Activated B cell treated with CpG ODN at 0.5 μM for 24 hours (primary cell): Measurements from ENCODE around the gene KIFC1. TPM values are rescaled to one million over a fixed set of nuclear protein-coding genes. Genes with fewer than 3 reads are reported as not detected.

ENCODE experiments used
- ATAC-seq: fragments of 200-7000 bp; cut with Tn5 transposase; one replicate; pipeline ENCODE4 v1.10.0; 2021; ENCODE audit warnings: low read depth, mild to moderate bottlenecking, moderate library complexity
- CTCF ChIA-PET: fragments of 350-600 bp; sonication (Branson Sonifier 250); formaldehyde crosslinking; loops from one replicate; lab custom pipeline; 2021; ENCODE audit warnings: antibody characterized with exemption; lab: Charles Lee
- POLR2A ChIA-PET: fragments of 350-600 bp; sonication (Branson Sonifier 250); formaldehyde crosslinking; loops from one replicate; lab custom pipeline; 2021; ENCODE audit warnings: antibody characterized with exemption; lab: Charles Lee
- DNase-seq: peaks from one replicate; pipeline ENCODE4 v3.0.0; 2022
- H3K27ac Mint-ChIP-seq: one replicate; pipeline ENCODE4 v1.8.0; 2020; ENCODE audit warnings: mixed read lengths
- H3K27me3 Mint-ChIP-seq: one replicate; pipeline ENCODE4 v1.8.0; 2021; ENCODE audit warnings: mixed read lengths
- H3K36me3 Mint-ChIP-seq: one replicate; pipeline ENCODE4 v1.8.0; 2021; ENCODE audit warnings: low read depth, mixed read lengths
- H3K4me1 Mint-ChIP-seq: one replicate; pipeline ENCODE4 v1.8.0; 2021; ENCODE audit warnings: mixed read lengths
- H3K4me3 Mint-ChIP-seq: one replicate; pipeline ENCODE4 v1.8.0; 2020; ENCODE audit warnings: mild to moderate bottlenecking, mixed read lengths
- H3K9me3 Mint-ChIP-seq: one replicate; pipeline ENCODE4 v1.8.0; 2020; ENCODE audit warnings: mixed read lengths
- intact Hi-C: fragments of 100-400 bp; cut with micrococcal nuclease; formaldehyde crosslinking; loops from one replicate; pipeline ENCODE4 v1.15.1; 2024
- total RNA-seq: library from RNA; stranded (reverse); gene quantifications from 2 replicates; pipeline ENCODE4 v1.2.3, GENCODE V29; 2022
- TF ChIP-seq, protein P1 (sequence below): fragments of 200-600 bp; IDR thresholded peaks from one replicate; pipeline ENCODE4 v1.8.0; 2022; ENCODE audit warnings: antibody characterized with exemption, mild to moderate bottlenecking

Gene KIFC1
- total RNA-seq, 1 donor from 2014 or later: 2.2 TPM

DNA sequence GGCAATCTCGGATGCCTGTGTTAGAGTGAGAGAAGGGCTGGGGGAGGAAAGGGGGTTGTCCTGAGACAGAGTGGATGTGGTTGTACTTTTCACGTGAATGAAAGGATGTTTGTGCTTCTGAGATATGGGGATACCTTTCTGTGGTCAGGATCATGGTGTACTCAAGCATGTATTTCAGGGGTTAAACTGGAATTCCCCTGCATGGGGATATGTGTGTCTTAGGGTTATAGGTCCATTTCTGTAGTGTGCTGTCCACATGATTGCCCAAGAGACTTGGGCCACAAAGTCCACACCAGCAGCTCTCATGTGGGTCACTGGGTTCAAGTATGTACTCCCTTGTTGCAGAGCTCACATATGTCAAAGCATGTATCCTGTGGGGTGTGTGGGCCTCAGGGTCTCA is 38.7 kb downstream of the KIFC1 start:
- Mint-ChIP-seq H3K27ac (peak overlapping the region; percentile 60), H3K4me1 (peaks cover 82% of the 10 kb centered on the region), H3K27me3 (no peaks in the 10 kb centered on the region), H3K4me3 (peak overlapping the region; percentile 67), H3K9me3 (no peaks in the 10 kb centered on the region), H3K36me3 (peaks cover 3% of the 10 kb centered on the region)
- POLR2A ChIA-PET: interaction anchor here (0.7 to 3.3 kb wide), 12 partner anchors 13 to 281 kb away, joined by 4 to 28 read pairs (median 8); partner anchors contain the start of genes BAK1, CUTA, RPS18 and SYNGAP1
- TF ChIP-seq, protein P1, sequence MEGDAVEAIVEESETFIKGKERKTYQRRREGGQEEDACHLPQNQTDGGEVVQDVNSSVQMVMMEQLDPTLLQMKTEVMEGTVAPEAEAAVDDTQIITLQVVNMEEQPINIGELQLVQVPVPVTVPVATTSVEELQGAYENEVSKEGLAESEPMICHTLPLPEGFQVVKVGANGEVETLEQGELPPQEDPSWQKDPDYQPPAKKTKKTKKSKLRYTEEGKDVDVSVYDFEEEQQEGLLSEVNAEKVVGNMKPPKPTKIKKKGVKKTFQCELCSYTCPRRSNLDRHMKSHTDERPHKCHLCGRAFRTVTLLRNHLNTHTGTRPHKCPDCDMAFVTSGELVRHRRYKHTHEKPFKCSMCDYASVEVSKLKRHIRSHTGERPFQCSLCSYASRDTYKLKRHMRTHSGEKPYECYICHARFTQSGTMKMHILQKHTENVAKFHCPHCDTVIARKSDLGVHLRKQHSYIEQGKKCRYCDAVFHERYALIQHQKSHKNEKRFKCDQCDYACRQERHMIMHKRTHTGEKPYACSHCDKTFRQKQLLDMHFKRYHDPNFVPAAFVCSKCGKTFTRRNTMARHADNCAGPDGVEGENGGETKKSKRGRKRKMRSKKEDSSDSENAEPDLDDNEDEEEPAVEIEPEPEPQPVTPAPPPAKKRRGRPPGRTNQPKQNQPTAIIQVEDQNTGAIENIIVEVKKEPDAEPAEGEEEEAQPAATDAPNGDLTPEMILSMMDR: no peak
- DNase-seq: no peak
- ATAC-seq: no peak
- intact Hi-C loops: loop anchor here (5.0 kb wide), 2 partner anchors 223 to 357 kb away; partner anchors contain the start of genes LEMD2 and RING1
- CTCF ChIA-PET: interaction anchor here (0.7 to 2.6 kb wide), 7 partner anchors 11 to 202 kb away, joined by 3 to 9 read pairs (median 3); partner anchors contain the start of genes B3GALT4, CUTA, SYNGAP1 and ZBTB9

DNA sequence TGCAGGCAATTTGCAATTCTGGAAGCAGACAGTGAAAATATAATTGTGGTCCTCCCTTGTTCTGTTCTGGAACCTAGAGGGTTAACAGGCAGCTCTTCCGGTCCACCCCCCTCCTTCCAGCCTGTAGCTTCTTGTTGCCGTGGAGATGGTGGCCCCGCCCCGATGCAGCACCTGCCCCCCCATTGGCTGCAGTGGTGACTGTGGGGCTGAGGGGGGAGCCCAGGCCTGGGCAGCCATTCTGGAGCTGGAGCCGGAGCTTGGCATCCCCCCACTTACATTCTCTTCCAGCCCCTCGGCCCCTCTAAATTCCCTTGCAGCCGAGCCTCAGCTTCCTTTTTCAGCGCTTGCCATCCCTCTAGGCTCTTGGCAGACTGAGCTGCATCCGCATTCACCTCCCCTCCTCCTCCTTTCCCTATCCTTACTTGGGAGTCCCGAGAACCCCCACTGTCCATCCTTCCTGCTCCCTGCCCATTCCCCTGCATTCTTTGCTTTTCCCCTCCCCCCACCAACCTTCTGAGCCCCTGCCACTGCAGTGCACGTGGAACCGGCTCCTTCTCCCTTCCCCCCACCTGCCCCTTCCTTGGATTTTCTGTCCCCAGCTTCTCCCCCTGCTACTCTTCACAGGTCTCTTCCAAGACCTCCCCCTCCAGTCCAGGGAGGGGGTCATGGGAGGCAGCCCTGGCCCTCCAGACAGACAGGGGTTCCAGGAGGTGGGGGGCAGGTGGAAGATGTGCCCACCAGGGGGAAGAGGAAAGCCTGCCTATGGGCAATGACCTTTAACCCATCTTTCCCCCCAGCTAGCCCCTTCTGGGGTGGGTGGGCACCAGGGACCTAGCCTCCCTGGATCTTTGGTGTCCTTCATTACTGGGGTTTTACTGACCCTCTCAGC is 39.6 kb downstream of the KIFC1 start:
- ChIA-PET CTCF (interaction anchor here (0.7 to 2.6 kb wide), 6 partner anchors 12 to 201 kb away, joined by 3 to 9 read pairs (median 4); partner anchors contain the start of genes B3GALT4, CUTA, SYNGAP1 and ZBTB9), POLR2A (interaction anchor here (0.6 to 3.3 kb wide), 19 partner anchors 9 to 280 kb away, joined by 3 to 28 read pairs (median 6); partner anchors contain the start of genes B3GALT4, BAK1, CUTA and RPS18)
- Mint-ChIP-seq H3K27me3 (no peaks in the 10 kb centered on the region), H3K27ac (peak overlapping the region; percentile 60), H3K9me3 (no peaks in the 10 kb centered on the region), H3K36me3 (peaks cover 12% of the 10 kb centered on the region), H3K4me1 (peaks cover 78% of the 10 kb centered on the region), H3K4me3 (peak overlapping the region; percentile 67)
- peak; percentile 69 for DNase-seq
- intact Hi-C loops: loop anchor here (5.0 kb wide), 2 partner anchors 224 to 356 kb away; partner anchors contain the start of genes LEMD2 and RING1
- TF ChIP-seq, protein P1: no peak
- peak; percentile 56 for ATAC-seq

DNA sequence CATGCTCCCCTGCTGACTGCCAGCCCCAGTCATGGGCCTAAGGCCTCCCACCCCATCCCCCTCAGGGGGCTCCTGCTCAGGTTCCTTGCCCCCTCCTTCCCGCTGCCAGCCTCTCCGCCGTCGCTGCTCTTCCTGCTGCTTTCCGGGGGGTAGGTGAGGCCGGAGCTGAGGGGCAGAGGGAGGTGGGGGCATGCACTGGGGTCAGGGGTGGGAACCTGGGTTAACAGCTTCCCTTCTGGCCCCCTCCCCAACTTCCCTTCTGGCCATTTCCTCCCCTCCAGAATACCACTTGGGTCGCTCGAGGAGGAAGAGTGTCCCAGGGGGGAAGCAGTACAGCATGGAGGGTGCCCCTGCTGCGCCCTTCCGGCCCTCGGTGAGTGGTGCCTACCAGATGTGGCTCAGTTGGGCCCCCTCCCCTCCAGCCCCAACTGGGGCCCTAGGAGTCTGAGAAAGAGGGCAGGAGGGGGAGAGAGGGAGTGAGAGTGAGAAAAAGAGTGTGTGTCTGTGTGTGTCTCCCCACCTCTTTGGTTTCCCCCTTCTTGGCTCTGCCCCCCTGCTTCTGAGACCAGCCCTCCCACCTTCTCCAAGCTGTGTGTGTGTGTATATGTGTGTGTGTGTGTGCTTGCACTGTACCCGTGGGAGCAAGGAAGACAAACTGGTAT is 40.4 kb downstream of the KIFC1 start:
- Mint-ChIP-seq H3K27me3 (no peaks in the 10 kb centered on the region), H3K27ac (peak overlapping the region; percentile 60), H3K4me1 (peaks cover 70% of the 10 kb centered on the region), H3K4me3 (peak overlapping the region; percentile 67), H3K9me3 (no peaks in the 10 kb centered on the region), H3K36me3 (peaks cover 19% of the 10 kb centered on the region)
- ChIA-PET CTCF (interaction anchor here (0.8 to 2.6 kb wide), 3 partner anchors 13 to 41 kb away, joined by 3 to 9 read pairs (median 5); partner anchors contain the start of genes CUTA, SYNGAP1 and ZBTB9), POLR2A (interaction anchor here (0.5 to 3.3 kb wide), 15 partner anchors 9 to 279 kb away, joined by 3 to 28 read pairs (median 5); partner anchors contain the start of genes CUTA, RPS18, SYNGAP1 and UQCC2)
- peak; percentile 47 for ATAC-seq
- intact Hi-C loops: loop anchor here (1.0 to 5.0 kb wide), 3 partner anchors 22 to 355 kb away; partner anchors contain the start of genes LEMD2, RING1 and ZBTB9
- peak; percentile 47 for DNase-seq
- TF ChIP-seq, protein P1: no peak

DNA sequence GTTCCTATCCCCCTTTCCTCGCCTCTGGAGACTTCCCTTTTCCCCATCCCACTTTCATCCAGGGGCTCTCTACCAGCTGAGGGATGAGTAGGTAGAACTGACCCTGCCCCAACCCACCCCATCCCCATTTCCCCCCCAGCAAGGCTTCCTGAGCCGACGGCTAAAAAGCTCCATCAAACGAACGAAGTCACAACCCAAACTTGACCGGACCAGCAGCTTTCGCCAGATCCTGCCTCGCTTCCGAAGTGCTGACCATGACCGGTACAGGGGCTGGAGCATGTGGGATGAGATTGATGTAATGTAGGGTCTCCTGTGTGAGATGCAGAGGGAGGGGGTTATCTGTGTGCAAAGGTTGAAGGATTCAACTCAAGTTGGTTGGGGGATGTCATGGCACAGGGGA is 40.9 kb downstream of the KIFC1 start:
- CTCF ChIA-PET: interaction anchor here (0.8 kb wide), 1 partner anchor 42 kb away, joined by 3 read pairs; no protein-coding TSS in a partner anchor
- intact Hi-C loops: loop anchor here (1.0 to 5.0 kb wide), 3 partner anchors 22 to 355 kb away; partner anchors contain the start of genes LEMD2, RING1 and ZBTB9
- peaks cover 64% of the 10 kb centered on the region for H3K4me1 Mint-ChIP-seq

More for the DNA sequence above, 40.9 kb downstream of the KIFC1 start:
- no peak for DNase-seq
- Mint-ChIP-seq H3K4me3 (peak overlapping the region; percentile 67), H3K36me3 (peaks cover 24% of the 10 kb centered on the region), H3K9me3 (no peaks in the 10 kb centered on the region), H3K27me3 (no peaks in the 10 kb centered on the region), H3K27ac (peak overlapping the region; percentile 60)
- POLR2A ChIA-PET: interaction anchor here (0.5 to 3.3 kb wide), 11 partner anchors 9 to 321 kb away, joined by 3 to 28 read pairs (median 4); partner anchors contain the start of genes CUTA, RPS18, SYNGAP1 and UQCC2
- TF ChIP-seq, protein P1: no peak
- ATAC-seq: no peak
